GM19397 (cell line): ENCODE measurements around the gene UBASH3B.
"Not testable (repeated sequence)": the region's sequence is repeated elsewhere in the genome, so short reads cannot be mapped to it uniquely, and the experiment has no call there.

Experiments used
- ATAC-seq: cut with Tn5 transposase; IDR thresholded peaks from one replicate; pipeline ENCODE4 v1.9.1; 2021; ENCODE audit warnings: mild to moderate bottlenecking, moderate library complexity; ENCODE audit not compliant: unreplicated experiment

The UBASH3B gene

GRCh38 chr11:122804796-122805195, 149.3 kb downstream of the UBASH3B start:
- no peak for ATAC-seq

- ATAC-seq = no peak
Observed at GRCh38 chr11:122807731-122808477, 152.4 kb downstream of the UBASH3B start.

- peak; percentile 64 for ATAC-seq
Observed at GRCh38 chr11:122808478-122808869, 153.0 kb downstream of the UBASH3B start.

- no peak for ATAC-seq
Observed at GRCh38 chr11:122809866-122810265, 154.3 kb downstream of the UBASH3B start.

GRCh38 chr11:122811721-122812120, 156.2 kb downstream of the UBASH3B start:
- ATAC-seq = no peak

GRCh38 chr11:122812638-122813037, 157.1 kb downstream of the UBASH3B start:
- ATAC-seq = no peak

- ATAC-seq = no peak
Observed at GRCh38 chr11:122813176-122813893, 157.8 kb downstream of the UBASH3B start.

- ATAC-seq = no peak
Observed at GRCh38 chr11:122813894-122814270, 158.4 kb downstream of the UBASH3B start.

GRCh38 chr11:122814401-122814800, 158.9 kb downstream of the UBASH3B start:
- ATAC-seq = no peak

- no peak for ATAC-seq
Observed at GRCh38 chr11:122815900-122816299, 160.4 kb downstream of the UBASH3B start.

- ATAC-seq = no peak
Observed at GRCh38 chr11:122816761-122817520, 161.4 kb downstream of the UBASH3B start.

GRCh38 chr11:122820158-122820557, 164.6 kb downstream of the UBASH3B start:
- ATAC-seq = no peak

GRCh38 chr11:122821169-122821568, 165.6 kb downstream of the UBASH3B start:
- ATAC-seq = no peak

GRCh38 chr11:122822241-122822640, 166.7 kb downstream of the UBASH3B start:
- ATAC-seq = no peak

- ATAC-seq = no peak
Observed at GRCh38 chr11:122823564-122823963, 168.0 kb downstream of the UBASH3B start.

GRCh38 chr11:122829371-122829770, 173.8 kb downstream of the UBASH3B start:
- ATAC-seq = not testable (repeated sequence)

GRCh38 chr11:122832297-122832696, 176.8 kb downstream of the UBASH3B start:
- not testable (repeated sequence) for ATAC-seq

- no peak for ATAC-seq
Observed at GRCh38 chr11:122832721-122833470, 177.4 kb downstream of the UBASH3B start.

GRCh38 chr11:122833846-122834464, 178.4 kb downstream of the UBASH3B start:
- no peak for ATAC-seq

GRCh38 chr11:122836916-122837315, 181.4 kb downstream of the UBASH3B start:
- ATAC-seq = no peak
